Stimulated activated CD8-positive, alpha-beta memory T cell treated with anti-CD3 and anti-CD28 coated beads, Interleukin-15, amount 100 ng/mL, for 48 hours (primary cell): Measurements from ENCODE around the gene HSD17B1.

Source experiments
- DNase-seq, 2 donors: peaks; one replicate each; pipeline ENCODE4 v3.0.0-alpha.2; 2020; ENCODE audit warnings: low read depth in 2 of 2

Gene HSD17B1

DNA sequence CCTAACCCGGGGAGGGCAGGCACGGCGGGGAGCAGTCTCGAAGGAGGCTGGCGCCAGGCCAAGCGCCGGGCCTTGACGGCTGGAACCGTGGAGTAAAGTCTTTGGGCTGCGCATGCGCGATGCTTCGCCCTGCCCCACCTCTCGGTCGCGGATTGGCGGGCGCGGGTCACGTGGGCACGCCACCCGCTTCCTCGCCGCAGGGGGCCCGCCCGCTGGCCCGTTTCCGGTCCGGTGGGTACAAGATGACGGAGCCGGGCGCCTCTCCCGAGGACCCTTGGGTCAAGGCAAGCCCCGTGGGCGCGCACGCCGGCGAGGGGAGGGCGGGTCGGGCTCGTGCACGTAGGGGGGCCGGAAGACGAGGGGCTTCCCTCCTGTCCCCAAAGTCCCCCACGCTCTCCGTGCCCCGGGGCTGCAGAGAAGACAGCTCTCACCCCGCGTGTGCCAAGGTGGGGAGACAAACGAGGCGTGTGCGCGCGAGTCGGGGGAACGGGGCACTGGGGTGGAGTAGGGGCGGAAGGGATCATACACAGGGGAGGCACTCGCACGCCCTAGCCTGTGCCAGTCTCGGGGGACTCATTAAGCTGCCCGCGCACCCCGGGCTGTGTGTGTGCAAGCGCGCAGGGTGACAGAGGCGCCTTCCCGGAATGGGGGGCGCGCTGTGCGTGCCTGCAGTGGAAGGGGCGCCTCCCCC is 14.3 kb downstream of the HSD17B1 start, which contains the start of gene MLX:
Gene MLX, plus strand, starts transcription at position 218 of the 691 bp plus-strand sequence. Its CDS starts 25 bp downstream, at position 243.
- peak; percentile 90 to 92 for DNase-seq

DNA sequence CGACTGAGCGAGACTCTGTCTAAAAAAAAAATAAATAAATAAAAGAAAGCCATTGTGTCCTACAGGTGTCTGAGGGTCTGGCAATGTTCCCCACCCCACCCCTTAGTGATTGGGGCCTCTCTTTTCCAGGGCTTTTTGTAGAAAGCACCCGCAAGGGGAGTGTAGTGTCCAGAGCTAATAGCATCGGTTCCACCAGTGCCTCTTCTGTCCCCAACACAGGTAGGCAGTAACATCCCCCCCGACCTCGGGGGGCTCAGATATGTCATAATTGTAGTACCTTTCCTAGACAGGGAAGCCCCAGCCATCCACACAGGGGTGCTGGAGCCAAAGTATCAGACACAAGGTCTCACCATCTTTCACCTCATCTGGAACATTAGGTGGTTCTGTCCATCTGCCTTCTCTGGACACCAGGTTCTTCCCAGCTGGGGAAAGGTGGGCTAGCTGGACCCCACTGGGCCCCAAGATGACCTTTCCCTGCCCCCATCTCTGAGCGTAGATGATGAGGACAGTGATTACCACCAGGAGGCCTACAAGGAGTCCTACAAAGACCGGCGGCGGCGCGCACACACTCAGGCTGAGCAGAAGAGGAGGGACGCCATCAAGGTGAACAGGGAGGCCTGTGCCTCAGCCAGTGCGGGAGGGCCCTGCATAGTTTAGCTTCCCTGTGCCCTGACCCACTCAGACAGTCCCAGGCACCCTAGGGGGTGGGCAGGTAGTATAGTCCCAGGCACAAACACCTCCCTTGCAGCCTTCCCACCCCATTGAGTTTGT is 15.8 kb downstream of the HSD17B1 start:
- DNase-seq = no peak

DNA sequence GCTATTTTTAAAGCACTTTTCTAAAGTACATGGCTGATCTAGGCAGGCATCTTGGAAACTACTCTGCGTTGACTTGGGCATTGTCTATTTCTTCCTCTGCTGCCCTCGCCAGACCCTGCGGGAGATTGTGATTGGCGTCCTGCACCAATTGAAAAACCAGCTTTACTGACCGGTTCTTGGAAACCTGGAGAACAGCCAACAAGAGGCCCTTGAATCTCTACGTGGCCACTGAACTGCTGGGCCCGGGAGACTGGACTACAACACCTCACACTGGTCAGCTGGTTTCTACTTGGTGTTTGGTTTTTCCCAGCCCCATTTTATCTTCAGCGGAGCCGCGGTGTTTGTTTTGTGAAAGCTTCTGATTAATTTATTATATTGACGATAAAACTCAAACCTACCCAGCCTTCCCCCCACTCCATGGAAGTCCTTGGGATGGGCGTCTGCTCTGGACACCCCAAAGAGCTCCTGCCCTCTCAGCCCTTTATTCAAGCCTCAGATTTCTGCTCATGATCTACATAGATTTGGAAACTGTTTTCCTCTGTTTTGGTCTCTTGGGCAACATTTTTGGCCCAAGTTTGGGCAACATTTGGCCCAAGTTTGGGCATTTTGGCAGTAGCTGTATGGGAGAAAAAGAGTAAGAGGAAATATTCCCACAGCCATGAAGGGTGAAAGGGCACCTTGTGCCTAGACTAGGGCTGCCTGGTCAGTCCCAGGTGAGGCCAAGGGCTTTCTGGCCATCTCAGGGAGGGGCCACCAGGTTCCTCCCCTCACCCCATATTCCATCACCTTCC is 18.9 kb downstream of the HSD17B1 start:
- no peak for DNase-seq

DNA sequence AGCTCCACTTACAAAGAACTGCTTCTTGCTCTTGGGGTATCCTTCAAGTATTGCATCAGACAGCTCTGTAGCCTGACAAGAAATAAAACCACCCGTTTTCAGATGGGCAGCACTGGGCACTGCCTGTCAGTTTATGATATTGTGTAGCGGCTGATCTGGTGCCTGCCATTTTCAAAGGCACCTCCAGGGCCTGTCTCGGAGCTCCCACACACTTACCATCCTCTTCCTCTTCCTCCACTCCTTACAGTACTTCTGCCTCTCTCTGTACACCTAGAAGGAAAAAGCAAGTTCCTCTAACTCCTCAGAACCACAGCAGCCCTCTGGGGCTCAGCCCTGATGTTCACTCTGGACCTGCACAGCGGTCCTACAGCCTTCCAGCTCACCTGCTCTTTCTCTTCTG is 20.4 kb downstream of the HSD17B1 start:
- DNase-seq = no peak

DNA sequence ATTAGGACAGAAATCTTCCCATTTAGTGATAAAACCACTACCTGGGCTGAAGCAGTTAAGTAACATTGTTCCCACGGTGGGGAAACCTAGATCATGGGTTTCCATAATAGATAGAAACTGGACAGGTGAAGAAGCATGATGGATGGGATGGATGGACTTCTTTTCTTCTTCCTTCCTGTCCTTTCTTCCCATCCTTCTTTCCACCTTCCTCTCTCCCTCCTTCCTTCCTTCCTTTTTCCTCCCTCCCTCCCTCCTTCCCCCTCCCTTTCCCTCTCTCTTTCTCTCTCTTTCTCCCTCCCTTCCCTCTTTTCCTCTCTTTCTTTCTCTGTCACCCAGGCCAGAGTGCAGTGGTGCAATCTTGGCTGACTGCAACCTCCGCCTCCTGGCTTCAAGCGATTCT is 21.7 kb downstream of the HSD17B1 start:
- DNase-seq = no peak

DNA sequence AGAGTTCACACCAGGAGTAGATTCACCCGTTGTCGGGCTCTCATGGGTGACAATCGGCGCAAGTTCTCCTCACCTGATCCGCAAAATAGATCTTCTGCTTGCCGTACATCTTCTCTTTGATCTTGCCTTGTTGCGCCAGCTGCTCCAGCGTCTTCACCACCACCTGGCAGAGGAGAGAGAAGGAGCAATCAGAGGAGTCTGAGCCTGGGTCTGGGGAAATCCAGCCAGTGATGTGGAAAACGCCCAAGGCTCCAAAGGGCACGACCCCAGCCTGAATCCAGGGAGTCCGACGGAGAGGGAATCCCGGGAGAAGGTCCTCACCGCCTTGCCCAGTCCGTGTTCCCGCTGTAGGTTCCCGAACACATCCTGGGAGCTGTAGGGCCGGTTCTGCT is 24.4 kb downstream of the HSD17B1 start:
- DNase-seq = no peak

DNA sequence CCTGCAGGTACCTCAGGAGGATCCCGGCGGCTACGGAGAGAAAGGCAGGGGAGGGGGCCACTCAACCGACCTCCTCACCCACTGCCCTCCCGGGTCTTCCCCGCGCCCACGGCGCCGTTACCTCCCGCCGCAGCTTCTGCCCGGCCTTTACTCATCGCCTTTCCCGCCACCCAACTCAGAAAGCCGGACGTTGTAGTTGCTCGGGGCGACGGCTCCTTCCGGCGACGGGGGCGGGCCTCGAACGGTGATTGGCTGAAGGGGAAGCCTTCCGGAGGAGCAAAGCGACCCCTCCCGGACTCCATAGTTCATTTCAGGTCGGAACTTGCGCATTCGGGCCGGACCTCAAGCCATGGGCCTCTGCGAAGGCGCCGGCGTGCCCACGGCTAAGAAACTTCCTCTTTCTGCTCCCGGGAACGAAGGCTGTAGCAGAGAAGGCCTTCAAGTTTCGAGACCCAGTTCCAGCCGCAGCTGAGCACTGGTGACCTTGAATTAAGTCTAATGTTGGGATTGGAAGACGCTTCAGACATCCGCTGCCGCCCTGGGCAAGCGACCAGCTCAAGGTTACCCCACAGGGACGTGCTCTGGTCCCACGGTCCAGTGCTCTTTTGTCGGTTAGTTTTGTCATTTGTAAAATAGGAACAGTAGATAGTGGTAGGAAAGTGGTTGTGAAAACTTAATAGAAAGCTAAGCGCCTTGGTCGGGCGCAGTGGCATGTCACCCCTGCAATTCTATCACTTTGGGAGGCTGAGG is 25.0 kb downstream of the HSD17B1 start, which contains the start of gene PSMC3IP:
Gene PSMC3IP, minus strand, starts transcription at position 198 of the 750 bp plus-strand sequence. Its CDS starts 43 bp downstream, at position 155.
- DNase-seq = peak; percentile 93

DNA sequence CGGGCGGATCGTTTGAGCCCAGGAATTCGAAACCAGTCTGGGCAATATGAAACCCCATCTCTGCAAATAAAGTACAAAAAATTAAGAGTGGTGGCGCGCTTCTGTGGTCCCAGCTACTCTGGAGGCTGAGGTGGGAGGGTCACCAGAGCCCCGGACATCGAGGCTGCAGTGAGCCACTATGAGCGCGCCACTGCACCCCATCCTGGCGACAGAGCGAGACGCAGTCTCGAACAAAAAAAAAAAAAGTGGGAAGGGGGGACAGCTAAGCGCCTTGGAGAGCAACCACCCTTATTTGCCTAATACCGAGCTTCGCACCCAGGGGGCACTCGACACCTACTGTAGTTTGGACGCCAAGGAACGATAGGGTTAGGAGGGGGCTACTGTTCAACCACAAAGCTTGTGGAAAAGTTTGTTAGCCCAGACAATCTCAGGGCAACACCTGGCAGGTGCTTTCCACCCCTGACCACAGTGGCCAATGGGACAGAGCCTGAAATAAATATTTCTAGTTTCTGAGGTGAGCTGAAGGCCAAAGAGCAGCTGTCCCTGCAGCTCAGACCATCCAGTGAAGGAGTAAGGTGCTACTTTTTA is 25.7 kb downstream of the HSD17B1 start:
- peak; percentile 51 to 56 for DNase-seq

DNA sequence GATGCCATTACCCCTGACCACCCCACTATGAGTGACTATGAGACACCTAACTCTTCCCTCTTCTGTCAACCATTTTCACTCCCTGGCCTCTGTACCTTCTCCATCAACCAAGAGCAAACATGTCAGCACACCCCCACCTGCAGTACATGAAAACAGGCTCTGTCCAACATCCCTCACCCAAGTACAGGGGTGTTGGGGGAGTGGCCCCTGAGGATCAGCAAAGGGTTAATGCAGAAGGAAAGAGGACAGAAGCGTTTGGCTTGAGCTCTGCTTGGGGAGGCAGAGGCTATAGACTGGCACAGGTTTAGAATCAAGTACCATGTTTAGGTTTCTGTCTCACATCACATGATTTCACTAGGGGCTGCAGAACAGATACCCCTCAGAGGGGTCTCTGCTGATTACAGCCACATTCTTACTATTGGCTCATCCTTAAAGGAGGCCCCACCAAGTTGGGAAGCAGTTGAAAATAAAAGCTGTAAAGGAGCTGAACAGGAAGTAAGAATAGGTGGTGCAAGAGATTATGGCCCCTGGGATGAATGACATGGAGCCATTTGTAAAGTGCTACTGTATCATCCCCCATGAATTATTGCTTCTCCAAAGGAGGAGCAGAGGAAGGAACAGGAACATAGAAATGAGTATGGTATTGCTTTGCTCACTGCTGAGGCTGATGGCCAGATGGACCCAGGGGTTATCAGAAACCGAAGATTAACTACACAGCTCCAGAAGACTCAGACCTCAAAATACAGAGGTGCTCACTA is 27.2 kb downstream of the HSD17B1 start:
- DNase-seq = no peak

DNA sequence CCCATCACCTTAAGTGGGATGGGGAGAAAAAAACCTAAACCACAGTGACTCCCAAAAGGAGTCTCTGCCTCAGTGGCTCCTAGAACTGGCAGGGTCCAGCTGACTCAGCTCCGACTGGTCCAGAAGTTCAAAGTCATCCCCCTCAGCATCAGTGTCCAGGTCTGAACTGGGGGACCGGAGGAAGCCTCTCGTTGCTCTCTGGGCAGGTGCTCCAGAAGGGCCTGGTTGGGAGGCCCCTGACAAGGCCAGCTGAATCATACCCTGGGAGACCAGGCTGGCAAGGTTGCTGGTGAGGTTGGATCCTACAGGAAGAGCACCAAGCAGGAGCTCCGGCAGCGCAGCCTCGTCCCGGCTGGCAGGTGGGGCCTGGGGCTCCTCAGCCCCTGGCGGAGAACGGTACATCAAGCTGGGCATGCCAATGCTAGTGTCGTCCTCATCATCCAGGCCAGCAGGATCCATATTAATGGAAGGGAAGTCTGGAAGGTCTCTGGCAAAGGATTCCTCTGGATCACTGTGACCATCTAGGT is 29.1 kb downstream of the HSD17B1 start:
- no peak for DNase-seq

DNA sequence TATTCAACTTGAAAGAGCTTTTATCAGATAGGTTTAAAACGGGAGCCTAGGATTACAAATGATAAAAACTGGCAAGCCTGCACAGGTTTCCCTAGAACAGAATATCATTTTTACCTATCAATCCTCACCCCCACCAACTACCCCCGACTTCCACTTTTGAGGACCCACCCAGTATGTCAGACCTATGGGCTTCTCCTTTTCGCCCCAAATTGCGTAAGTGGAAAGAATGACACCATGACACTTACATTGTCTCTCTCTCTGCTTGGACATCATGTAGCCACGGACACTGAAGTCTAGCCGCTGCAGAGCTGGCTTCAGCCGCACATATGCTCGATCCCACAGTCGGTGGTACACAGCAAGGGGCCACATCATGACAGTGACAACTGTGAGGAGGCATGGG is 32.2 kb downstream of the HSD17B1 start:
- no peak for DNase-seq

DNA sequence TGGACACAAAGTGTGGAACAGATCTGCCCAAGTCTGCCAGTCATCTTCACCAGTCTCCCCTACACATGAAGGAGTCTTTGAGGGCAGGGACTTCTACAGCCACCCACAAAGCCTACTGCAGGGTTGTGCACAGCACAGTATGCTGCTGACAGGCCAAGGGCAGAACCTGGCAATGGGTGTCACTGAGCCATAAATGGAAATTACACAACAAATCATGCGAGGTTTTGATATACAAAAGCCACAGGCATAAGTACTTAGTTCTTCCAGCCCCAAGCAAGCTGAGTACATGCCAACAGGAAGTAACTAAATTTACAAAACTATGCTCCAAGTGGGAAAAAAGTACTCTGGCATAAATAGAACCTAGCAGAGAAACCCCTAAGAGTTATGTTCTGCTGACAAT is 32.6 kb downstream of the HSD17B1 start:
- DNase-seq = no peak

DNA sequence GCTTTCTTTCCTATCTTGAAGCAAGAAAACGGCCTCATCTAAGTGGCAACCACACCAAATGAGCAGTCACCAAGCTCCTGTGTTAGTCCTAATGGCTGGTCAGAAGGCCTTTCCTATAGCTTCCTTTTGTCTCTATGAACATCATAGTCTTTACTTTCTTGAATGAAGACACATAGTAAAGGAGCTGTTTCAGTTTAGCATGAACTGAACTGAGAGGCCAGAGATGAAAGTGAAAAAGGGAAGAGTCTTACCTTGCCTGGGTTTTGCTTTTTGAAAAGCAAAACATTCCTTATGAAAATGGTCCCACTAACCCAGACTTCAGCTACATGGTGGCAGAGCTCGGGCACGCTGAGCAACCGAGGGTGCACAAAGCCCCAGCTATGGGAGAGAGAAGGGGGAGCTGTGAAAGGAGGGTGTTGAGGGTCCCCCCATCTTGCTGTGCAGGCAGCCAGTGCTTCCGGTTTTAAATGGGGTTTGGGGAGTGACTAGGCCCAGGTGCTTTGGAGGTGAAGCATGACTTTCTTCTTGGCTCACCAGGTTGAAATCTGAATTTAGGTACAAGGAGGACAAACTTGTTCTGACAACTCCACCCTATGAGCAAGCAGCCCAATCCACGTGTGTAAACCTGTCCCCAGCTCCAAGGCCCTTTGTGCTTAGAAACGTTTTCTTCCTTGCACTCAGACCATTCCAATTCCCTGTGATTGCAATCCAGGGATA is 33.9 kb downstream of the HSD17B1 start:
- DNase-seq = no peak

DNA sequence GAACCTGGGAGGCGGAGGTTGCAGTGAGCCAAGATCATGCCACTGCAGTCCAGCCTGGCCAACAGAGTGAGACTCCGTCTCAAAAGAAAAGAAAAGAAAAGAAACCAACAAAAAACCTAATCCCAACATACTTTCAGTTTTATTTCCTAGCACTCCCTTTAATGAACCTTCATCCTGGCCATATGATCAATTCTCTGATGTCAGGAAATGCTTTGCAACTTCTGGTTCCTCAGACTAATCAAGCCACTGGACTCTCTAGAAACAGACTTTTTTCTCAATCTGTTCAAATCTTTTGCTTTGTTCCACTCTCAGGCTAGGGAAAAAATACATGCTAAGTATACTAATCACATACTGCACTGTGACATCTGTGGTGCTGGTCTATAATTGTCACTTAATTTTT is 38.2 kb downstream of the HSD17B1 start:
- no peak for DNase-seq

DNA sequence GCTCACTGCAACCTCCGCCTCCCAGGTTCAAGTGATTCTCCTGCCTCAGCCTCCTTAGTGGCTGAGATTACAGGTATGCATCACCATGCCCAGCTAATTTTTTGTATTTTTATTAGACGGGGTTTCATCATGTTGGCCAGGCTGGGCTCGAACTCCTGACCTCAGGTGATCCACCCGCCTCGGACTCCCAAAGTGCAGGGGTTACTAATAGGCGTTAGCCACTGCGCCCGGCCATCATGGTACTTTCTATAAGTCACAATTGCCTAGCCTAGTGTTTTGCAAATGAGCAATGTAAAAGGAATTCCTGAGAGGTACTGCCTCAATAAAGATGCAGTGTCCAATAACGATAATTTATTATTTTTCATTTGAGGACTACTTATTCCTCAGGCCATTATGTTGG is 38.7 kb downstream of the HSD17B1 start:
- DNase-seq = no peak

DNA sequence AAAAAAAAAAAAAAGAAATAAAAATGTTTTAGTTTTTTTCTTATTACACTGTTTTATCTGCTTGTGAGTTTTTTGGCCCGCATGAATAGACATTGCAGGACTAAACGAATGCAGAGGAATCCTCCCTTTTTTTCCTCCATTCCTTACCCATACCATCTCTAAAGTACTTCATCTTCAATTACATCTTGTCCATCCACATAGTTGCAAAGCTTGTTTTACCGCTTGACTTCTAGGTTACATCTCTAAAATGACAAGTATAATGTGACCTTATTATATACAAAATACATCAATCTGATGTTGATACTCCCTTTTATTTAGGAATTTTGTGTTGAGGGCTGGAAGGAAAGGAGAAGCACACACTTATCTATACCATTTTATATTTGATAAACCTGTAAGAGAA is 43.7 kb downstream of the HSD17B1 start:
- DNase-seq = no peak

DNA sequence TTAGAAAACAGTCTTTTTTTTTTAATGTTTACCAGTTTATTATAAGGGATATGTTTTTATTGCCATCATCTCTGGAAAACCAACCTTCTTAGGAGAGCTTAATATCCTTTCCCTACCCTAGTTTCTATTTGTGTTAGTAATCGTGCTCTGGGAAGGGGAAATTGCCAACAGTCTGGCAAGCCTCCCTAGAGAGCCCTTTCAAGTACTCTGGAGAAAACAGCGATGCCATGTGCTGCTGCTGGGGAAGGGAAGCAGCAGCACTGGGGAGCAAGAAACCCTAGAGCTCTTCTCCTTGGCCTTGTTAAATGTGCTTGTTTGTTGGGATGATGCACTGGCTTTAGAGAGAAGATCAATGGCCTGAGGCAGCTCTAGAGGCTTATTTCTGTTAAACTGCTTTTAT is 46.2 kb downstream of the HSD17B1 start:
- no peak for DNase-seq

DNA sequence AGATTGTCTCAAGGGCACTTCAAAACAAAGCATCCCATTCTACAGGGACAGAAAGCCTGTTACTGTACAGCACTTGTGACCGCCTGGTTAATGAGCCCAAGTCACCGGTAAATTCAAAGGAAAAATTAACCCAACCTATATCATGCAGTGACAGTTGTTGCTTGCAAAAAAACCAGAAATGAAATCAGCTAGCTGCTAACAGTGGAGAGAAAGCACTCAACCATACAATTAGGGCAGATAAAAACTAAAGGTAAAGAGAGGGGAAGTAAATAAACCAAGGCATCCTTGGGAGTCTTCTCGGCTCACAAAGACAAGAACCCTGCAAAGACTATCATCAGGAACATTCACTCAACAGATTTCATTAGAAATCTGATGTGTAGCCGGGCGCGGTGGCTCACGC is 50.6 kb downstream of the HSD17B1 start:
- no peak for DNase-seq
